H1 (cell line): ENCODE results near the gene VDAC2. TPM values are rescaled to one million over a fixed set of nuclear protein-coding genes. Genes with fewer than 3 reads are reported as not detected.

ENCODE experiments used
- BRCA1 ChIP-seq: IDR thresholded peaks from 2 replicates; pipeline ENCODE4 v1.6.1; 2012; ENCODE audit warnings: low read depth, low read length, improper control_type of control experiment
- CHD7 ChIP-seq: fragments of 300-600 bp; sonication (generic); IDR thresholded peaks from 2 replicates; pipeline ENCODE4 v1.7.1; 2012; ENCODE audit warnings: low read length, moderate library complexity, mild to moderate bottlenecking, inconsistent platforms; ENCODE audit not compliant: insufficient replicate concordance
- CTBP2 ChIP-seq: IDR thresholded peaks from 2 replicates; pipeline ENCODE4 v1.7.0; 2011; ENCODE audit warnings: borderline replicate concordance, mild to moderate bottlenecking, moderate library complexity, mixed read lengths, low read length; ENCODE audit not compliant: insufficient read depth, insufficient read length
- SIN3A ChIP-seq, 2 experiments: IDR thresholded peaks in 1 of 2; conservative IDR thresholded peaks in 1 of 2; 2 replicates each; pipeline ENCODE4 v1.6.1; 2011 to 2012; ENCODE audit warnings: low read length in 2 of 2, improper control_type of control experiment in 1 of 2, low read depth in 1 of 2, mild to moderate bottlenecking in 1 of 2
- polyA plus RNA-seq, 7 experiments: library from polyadenylated mRNA; depleted of rRNA in 3 of 7; stranded (reverse) in 5 of 7; unstranded in 2 of 7; fragments of >200 nt in 5 of 7; fragments of 200-250 nt in 2 of 7; gene quantifications; 1 replicate in 5 of 7; 2 replicates in 1 of 7; 4 replicates in 1 of 7; pipeline versions ENCODE4 v1.2.1 to v1.2.3, GENCODE V29; 2011 to 2013; ENCODE audit warnings: missing spikeins in 2 of 7, mixed read lengths in 2 of 7
- total RNA-seq: library from RNA; stranded (reverse); fragmentation: NEBNext Ultra II Directional; extraction: Animal tissue kit (Norgen Biotek cat#: 25700); gene quantifications from 2 replicates; pipeline ENCODE4 v1.2.1, GENCODE V29; 2021

The VDAC2 gene
- total and polyA plus RNA-seq, 2 of the 8 experiments (the other 6 are each of a cell fraction or from before 2014, with no cell fraction given) = 89.8 to 284 TPM

DNA sequence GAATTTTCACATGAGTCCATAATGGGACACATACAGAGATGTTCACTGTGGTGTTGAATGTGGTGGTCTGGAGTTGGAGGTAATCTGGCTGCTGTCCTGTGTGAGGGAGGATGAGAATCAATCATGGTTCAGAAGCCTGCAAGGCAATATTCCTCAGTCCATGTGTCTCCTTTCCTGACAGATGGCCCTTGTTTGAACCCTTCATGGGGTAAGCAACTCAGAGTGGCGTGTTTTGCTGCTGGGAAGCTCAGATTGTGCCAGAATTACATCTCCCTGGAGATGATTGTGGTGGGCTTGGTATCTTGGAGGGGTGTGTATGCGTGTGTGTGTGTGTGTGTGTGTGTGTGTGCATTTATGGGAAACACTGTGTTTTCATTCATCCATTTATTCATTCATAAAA is 69.6 kb downstream of the VDAC2 start (continued):
- TF ChIP-seq CHD7 = no peak
- TF ChIP-seq CTBP2 = no peak
- TF ChIP-seq BRCA1 = no peak
- TF ChIP-seq SIN3A (conservative IDR thresholded peaks at IDR 0.05 in 1 of 2, IDR thresholded peaks at IDR 0.05 in 1 of 2; ENCODE audit: low read depth in 1 of 2, low read length in 2 of 2) = no peak
